A549 (cell line): ENCODE results near the gene SLC26A2.

ENCODE experiments used
- RAD21 ChIP-seq, 2 experiments: fragments of >200 bp in 1 of 2; sonication (Bioruptor Twin) in 1 of 2; formaldehyde crosslinking in 1 of 2; IDR thresholded peaks in 1 of 2; conservative IDR thresholded peaks in 1 of 2; 2 replicates in 1 of 2; 3 replicates in 1 of 2; pipeline ENCODE4 v1.6.1; 2012 to 2018; ENCODE audit warnings: inconsistent platforms in 1 of 2
- TF ChIP-seq, protein P1 (sequence below): fragments of >200 bp; sonication (Bioruptor Twin); formaldehyde crosslinking; IDR thresholded peaks from 3 replicates; pipeline ENCODE4 v1.5.1; 2016

DNA sequence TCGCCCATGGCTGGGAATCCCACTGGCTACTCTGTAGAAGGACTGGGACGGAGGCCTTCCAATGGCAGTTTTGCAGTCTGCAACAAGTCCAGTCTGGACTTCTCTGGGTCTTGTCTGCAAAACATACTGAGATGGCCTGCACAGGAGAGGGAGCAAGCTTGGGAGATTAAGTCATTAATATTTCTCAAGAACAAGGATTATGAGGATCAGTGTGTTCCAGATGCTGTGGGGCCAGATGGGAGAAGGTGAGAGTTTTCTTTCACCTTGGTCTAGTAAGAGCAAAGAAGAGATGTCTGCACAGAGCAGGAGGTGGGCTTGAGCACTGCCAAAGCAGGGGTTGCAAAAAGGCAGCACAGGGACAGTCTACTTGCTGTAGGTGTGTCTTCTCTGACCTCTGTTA is 15.9 kb upstream of the SLC26A2 start, which contains the start of gene PDE6A:
- no peak for TF ChIP-seq RAD21 (conservative IDR thresholded peaks at IDR 0.05 in 1 of 2, IDR thresholded peaks at IDR 0.05 in 1 of 2)
- TF ChIP-seq, protein P1, sequence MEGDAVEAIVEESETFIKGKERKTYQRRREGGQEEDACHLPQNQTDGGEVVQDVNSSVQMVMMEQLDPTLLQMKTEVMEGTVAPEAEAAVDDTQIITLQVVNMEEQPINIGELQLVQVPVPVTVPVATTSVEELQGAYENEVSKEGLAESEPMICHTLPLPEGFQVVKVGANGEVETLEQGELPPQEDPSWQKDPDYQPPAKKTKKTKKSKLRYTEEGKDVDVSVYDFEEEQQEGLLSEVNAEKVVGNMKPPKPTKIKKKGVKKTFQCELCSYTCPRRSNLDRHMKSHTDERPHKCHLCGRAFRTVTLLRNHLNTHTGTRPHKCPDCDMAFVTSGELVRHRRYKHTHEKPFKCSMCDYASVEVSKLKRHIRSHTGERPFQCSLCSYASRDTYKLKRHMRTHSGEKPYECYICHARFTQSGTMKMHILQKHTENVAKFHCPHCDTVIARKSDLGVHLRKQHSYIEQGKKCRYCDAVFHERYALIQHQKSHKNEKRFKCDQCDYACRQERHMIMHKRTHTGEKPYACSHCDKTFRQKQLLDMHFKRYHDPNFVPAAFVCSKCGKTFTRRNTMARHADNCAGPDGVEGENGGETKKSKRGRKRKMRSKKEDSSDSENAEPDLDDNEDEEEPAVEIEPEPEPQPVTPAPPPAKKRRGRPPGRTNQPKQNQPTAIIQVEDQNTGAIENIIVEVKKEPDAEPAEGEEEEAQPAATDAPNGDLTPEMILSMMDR, result no peak
